Stromal cell of bone marrow (primary cell): ENCODE data around the gene PDCD1.

Experiments
- DNase-seq: peaks from one replicate; pipeline ENCODE4 v3.0.0-alpha.2; 2012; ENCODE audit warnings: low read depth

The PDCD1 gene

GRCh38 chr2:241895712-241896641 lies 37.3 kb upstream of the PDCD1 start:
- no peak for DNase-seq

- no peak for DNase-seq
Measured at GRCh38 chr2:241895427-241895711, 36.7 kb upstream of the PDCD1 start.

- DNase-seq: no peak
Measured at GRCh38 chr2:241894681-241895426, 36.2 kb upstream of the PDCD1 start.

GRCh38 chr2:241894056-241894641 lies 35.5 kb upstream of the PDCD1 start:
- DNase-seq: no peak

GRCh38 chr2:241893265-241893664 lies 34.6 kb upstream of the PDCD1 start:
- no peak for DNase-seq

- DNase-seq: no peak
Measured at GRCh38 chr2:241892299-241893137, 33.8 kb upstream of the PDCD1 start.

- no peak for DNase-seq
Measured at GRCh38 chr2:241891988-241892298, 33.2 kb upstream of the PDCD1 start.

- no peak for DNase-seq
Measured at GRCh38 chr2:241891315-241891987, 32.8 kb upstream of the PDCD1 start.

GRCh38 chr2:241890524-241891235 lies 32.0 kb upstream of the PDCD1 start:
- no peak for DNase-seq

GRCh38 chr2:241888641-241889040 lies 29.9 kb upstream of the PDCD1 start:
- DNase-seq: no peak

- no peak for DNase-seq
Measured at GRCh38 chr2:241887806-241888522, 29.3 kb upstream of the PDCD1 start.

- DNase-seq: no peak
Measured at GRCh38 chr2:241886840-241887447, 28.2 kb upstream of the PDCD1 start.

- DNase-seq: no peak
Measured at GRCh38 chr2:241885946-241886643, 27.4 kb upstream of the PDCD1 start.

GRCh38 chr2:241885291-241885945 lies 26.7 kb upstream of the PDCD1 start:
- no peak for DNase-seq

- no peak for DNase-seq
Measured at GRCh38 chr2:241884951-241885290, 26.2 kb upstream of the PDCD1 start.

GRCh38 chr2:241882091-241882625 lies 23.5 kb upstream of the PDCD1 start:
- no peak for DNase-seq

GRCh38 chr2:241880311-241881073 lies 21.8 kb upstream of the PDCD1 start:
- no peak for DNase-seq

GRCh38 chr2:241879326-241879725 lies 20.6 kb upstream of the PDCD1 start:
- no peak for DNase-seq
